Right ventricle myocardium inferior (tissue), 1 donor: ENCODE results near the gene SYCE1L. TPM values are rescaled to one million over a fixed set of nuclear protein-coding genes. Genes with fewer than 3 reads are reported as not detected.
"Not testable (repeated sequence)": the region's sequence is repeated elsewhere in the genome, so short reads cannot be mapped to it uniquely, and the experiment has no call there.

Experiments used
- ATAC-seq: fragments of 200-7000 bp; cut with Tn5 transposase; one replicate; pipeline ENCODE4 v1.9.1; 2020; ENCODE audit warnings: mild to moderate bottlenecking, moderate library complexity
- DNase-seq: peaks from one replicate; pipeline ENCODE4 v3.0.0; 2021; ENCODE audit errors: missing footprints
- intact Hi-C: fragments of 100-400 bp; cut with DNase I; formaldehyde crosslinking; loops from one replicate; pipeline ENCODE4 v1.11.0; 2022
- long read RNA-seq: library from polyadenylated mRNA; unstranded; transcript quantifications from one replicate; pipeline ENCODE4 v2.0.0, GENCODE V29; 2021
- total RNA-seq: library from RNA; stranded (reverse); fragmentation: NEBNext Ultra II Directional; extraction: Animal tissue kit (Norgen Biotek cat#: 25700); gene quantifications from one replicate; pipeline ENCODE4 v1.2.1, GENCODE V29; 2021
- donor health status: DM: no; HTN: yes; CAD: no; lungs with severe emphysema.

The SYCE1L gene, protein sequence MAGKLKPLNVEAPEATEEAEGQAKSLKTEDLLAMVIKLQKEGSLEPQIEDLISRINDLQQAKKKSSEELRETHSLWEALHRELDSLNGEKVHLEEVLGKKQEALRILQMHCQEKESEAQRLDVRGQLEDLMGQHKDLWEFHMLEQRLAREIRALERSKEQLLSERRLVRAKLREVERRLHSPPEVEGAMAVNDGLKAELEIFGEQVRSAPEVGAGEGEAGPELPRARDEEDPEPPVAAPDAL
- not detected for total RNA-seq
- long read RNA-seq, partial matches to known transcripts, result 1 of 3 reads
- long read RNA-seq, other reads (novel, unspliced or antisense), result 2 of 3 reads

DNA sequence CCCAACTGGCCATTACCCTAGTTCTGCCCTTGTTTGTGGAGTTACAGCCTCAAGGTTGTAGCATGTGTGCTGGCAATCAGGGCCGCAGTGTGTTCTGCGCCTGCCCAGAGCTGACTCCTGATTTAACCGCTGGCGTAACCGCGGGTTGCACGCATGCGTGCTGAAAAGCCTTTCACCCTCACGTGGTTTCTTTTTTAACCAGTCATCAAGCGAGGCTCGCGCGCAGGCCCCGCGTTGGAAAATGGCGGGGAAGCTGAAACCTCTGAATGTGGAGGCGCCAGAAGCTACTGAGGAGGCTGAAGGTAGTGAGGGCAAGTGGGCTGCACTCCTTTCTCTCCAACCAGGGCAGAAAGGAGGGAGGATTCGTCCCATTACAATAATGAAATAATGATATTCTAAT lies at the start of gene SYCE1L:
TSS of gene SYCE1L (plus strand) at position 198 of the 400 bp plus-strand sequence. CDS start at position 242, 44 bp downstream.
- intact Hi-C loops, result no loop called here
- ATAC-seq (no peak), DNase-seq (no peak)

DNA sequence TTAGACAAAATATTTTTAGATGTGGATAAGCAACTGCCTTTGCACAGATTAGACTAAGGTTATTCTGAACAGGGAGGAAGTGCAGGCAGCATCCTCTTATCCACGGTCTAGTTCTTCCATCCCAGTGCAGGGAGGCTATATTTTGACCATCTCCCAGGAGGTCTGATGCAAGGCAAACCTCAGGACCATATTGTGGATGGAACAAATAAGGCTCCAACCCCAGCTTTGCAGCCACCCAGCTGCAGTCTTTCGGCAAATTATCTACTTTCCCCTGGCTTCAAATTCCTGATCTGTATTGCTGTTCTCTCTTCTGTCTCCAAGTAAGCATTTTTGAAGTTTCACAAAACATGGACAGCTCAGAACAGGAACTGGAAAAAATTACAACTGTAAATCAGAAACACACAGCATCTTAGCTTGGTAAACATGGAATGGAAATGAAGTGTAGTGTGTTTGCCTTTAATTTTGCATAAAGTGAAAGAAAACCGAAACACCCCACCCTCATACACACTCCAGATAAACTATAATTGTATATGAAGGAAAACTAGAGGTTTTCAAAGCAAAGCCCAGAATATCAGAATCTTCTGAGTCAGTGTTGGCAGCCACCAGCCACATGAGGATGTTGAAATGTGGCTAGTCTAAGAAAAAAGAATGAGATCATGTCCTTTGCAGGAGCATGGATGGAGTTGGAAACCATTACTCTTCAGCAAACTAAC lies 41.7 kb upstream of the SYCE1L start:
- DNase-seq, result no peak
- intact Hi-C loops, result no loop called here
- peak; percentile 75 for ATAC-seq

DNA sequence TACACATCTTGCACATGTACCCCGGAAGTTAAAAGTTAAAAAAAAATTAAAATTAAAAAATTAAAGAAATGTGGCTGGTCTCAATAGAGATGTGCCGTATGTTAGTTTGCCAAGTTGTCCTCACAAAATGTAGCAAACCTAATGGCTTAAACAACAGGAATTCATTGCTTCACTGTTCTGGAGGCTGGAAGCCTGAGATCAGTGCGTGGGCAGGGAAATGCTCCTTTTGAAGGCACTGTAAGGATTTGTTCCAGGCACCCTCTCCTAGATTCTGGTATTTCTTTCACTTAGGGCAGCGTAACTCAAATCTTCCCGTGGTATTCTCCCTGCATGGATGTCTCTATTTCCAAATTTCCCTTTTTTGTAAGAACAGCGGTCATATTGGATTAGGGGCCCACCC lies 40.9 kb upstream of the SYCE1L start:
- intact Hi-C loops, result no loop called here
- no peak for DNase-seq
- ATAC-seq, result peak; percentile 52

DNA sequence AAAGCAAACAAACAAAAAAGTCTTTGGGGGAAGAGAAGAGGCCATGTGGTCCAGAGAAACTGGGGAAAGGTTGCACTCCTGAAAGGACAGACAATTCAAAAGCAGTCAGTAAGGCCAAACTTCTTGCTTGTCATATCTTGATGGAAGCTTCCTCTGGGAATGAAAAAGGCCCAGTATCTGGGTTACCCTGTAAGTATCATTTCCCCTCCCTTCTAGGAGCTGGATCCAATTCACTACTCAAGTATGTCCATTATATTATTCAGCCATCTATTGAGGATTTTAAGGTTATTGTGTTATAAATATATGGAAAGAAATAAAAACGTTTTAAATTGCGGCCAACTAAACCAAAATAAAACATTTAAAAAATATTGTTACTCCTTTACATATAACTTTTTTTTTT lies 34.2 kb upstream of the SYCE1L start:
- ATAC-seq (no peak), DNase-seq (no peak)
- intact Hi-C loops, result no loop called here

DNA sequence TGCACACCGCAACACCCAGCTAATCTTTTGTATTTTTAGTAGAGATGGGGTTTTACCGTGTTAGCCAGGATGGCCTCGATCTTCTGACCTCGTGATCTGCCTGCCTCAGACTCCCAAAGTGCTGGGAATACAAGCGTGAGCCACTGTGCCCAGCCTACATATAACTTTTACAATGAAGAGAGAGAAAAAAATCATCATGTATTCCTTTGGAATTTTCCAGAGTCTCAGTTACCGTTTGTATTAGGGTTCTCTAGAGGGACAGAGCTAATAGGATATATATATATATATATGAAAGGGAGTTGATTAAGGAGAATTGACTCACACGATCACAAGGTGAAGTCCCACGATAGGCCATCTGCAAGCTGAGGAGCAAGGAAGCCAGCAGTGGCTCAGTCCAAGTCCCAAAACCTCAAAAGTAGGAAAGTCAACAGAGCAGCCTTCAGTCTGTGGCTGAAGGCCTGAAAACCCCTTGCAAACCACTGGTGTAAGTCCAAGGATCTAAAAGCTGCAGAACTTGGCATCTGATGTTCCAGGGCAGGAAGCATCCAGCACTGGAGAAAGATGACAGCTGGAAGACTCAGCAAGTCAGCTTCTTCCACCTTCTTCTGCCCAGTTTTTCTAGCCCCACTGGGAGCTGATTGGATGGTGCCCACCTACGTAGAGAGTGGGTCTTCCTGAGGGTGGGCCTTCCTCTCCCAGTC lies 33.5 kb upstream of the SYCE1L start:
- ATAC-seq, DNase-seq, intact Hi-C loops: not testable (repeated sequence)

DNA sequence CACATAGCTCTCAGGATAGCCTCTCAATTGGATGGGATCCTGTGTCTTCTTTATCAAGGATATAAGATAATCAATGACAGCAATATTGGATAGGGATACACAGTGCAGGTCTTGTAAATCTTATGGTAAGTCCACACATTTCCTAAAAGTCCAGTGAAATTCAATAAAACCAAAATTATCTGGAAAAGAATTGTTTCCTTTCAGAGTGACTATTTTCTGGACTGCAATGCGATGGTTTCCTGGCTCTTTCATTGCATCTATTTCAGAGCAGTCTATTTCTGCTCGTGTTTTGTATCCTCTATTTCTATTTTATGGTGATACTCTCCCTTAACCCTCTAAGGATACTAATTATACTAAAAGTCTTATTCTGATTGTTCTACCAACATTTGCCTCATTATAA lies 32.5 kb upstream of the SYCE1L start:
- no peak for ATAC-seq
- intact Hi-C loops, result no loop called here
- no peak for DNase-seq

DNA sequence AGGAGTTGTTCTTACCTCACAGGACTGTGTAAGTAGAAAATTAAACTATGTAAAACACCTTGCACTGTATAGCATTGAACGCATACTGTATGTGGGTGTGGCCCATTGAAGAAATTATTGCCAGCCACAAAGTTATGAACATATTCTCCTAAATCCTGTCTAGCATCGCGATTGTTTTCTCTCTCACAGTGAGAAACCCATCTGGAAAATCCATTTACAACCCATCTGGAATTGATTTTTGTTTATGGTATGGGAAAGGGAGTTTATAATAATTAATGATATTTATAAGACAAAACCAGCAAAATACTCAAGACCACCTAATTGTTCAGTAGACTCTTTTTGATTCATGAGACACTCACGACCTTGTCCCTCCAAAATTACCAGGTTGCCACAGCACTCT lies 30.3 kb upstream of the SYCE1L start:
- intact Hi-C loops, result no loop called here
- DNase-seq, result no peak

DNA sequence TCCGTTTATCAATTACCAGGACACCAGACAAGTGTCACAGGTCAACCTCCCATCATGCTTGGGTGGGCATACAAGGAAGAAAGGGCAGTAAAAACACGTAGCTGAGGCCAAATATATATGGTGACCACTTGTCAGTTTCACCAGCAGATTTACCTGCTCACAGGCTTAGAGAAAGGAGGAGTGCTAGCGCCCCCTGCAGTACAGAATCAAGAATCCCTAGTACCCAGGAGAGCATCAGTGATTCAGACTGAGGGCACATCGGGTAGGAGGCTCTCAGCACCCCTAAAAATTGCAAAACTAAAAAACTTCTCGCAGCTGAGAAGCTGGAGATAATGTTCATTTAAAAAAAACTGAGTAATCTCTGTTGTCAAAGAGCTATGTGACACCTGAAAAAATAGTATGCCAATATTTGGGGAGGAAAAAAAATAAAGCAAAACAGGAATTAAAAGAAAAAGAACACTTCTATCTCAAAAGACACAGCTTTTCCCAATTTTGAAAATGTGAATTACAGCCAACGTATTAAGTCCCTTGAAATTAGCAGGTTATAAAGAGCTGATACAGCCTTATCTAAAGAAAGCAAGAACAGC lies 29.5 kb upstream of the SYCE1L start:
- no peak for ATAC-seq
- intact Hi-C loops, result loop anchor here (10.0 kb wide), 1 partner anchor 895 kb away; the partner anchor contains the start of gene CNTNAP4
- no peak for DNase-seq

More for the DNA sequence above, 30.3 kb upstream of the SYCE1L start:
- ATAC-seq, result no peak

DNA sequence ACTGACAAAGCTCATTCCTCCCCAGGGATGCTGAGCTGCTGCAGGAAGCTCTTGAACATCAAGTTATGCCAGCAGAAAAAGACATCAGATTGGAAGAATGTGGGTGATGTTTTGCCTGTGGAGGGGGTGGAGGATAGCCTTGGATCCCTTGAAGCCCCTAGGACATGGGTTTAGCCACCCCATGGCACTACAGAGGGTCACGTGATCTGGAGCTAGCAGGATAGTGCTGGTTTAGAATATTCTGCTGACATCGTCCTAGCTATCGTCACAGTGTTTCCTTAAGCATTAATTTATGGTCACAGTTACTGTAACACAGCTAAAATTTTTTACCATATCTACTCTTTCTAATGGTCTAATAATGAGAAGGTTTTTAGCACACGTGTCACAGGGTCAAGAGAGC lies 28.4 kb upstream of the SYCE1L start:
- ATAC-seq (no peak), DNase-seq (no peak)
- intact Hi-C loops, result loop anchor here (10.0 kb wide), 1 partner anchor 896 kb away; the partner anchor contains the start of gene CNTNAP4

DNA sequence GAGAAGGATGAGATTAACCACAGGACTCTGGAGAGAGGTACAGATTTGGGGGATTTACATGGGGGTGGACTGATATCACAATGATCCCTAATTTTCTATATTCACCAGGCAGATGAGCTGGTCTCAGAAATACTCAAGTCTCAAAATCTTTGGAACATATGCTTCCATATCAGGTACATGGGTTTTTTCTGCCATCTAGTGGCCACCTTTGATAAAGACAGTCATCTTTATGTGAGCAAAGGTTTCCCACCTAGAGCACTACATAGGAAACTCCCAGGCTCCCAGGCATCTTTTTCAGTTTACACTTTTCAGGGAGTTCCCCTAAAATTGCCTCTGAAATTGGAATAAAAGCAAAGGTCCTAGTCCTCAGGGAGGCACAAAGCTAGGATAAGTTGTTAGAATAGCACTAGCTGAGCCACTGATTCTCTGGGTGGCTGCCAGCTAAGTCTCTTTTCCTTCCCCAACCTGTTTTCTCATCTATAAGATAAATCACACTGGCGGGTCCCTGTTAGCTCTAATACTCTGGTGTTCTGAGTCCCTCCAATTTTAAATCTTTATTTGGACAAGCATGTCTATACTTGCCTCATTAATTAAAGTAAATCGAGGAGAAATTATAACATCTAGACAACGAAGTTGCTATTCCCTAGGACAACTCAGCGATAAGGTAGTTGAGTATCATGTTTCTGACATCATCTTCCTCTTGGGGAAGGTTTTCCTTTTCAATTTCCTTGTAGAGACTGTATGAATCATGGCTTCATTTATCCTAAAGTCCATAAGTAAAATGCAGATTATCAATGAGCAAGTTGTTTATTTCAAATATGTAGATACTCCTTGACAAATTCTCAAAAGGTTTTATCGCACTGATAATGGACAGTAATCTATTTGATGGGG lies 27.2 kb upstream of the SYCE1L start:
- intact Hi-C loops, result loop anchor here (2.0 to 10.0 kb wide), 2 partner anchors 897 to 1383 kb away; partner anchors contain the start of gene CNTNAP4
- DNase-seq, result no peak
- peak; percentile 59 for ATAC-seq

DNA sequence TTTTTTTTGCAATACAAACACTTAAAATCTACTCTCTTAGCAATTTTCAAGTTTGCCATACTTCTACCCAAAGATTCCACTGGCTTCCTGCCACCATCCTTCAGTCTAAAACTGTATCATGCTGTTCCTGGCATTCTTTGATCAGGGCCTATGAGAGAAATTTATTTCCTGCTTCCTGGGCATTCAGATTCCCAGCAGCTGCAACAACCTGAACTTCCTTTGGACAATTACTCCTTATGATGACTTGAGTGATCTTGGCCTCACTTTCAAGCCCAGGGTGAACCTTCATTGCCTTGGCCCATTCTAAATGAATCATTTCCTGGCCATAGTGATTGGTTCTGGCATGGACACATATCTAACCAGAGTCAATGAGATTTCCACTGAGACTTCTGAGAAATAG lies 26.3 kb upstream of the SYCE1L start:
- no peak for DNase-seq
- ATAC-seq, result no peak
- intact Hi-C loops, result loop anchor here (2.0 to 10.0 kb wide), 2 partner anchors 898 to 1384 kb away; partner anchors contain the start of gene CNTNAP4

DNA sequence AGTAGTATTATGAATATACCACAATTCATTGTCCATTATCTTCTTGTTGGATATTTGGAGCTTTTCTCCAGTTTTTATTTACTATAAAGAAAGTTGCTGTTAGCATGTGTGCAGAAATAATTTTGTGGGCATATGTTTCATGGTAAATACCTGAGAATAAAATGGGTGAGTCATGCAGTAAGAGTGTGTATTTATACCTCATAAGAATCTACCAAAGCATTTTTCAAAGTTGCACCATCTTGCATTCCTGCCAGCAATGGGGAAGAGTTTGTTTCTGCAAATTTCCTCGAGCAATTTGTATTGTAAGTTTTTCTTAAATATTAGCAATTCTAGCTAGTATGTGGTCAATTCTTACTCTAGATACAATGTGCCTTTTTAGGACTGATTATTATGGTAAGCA lies 16.1 kb upstream of the SYCE1L start:
- DNase-seq (no peak), ATAC-seq (no peak)
- intact Hi-C loops, result no loop called here

DNA sequence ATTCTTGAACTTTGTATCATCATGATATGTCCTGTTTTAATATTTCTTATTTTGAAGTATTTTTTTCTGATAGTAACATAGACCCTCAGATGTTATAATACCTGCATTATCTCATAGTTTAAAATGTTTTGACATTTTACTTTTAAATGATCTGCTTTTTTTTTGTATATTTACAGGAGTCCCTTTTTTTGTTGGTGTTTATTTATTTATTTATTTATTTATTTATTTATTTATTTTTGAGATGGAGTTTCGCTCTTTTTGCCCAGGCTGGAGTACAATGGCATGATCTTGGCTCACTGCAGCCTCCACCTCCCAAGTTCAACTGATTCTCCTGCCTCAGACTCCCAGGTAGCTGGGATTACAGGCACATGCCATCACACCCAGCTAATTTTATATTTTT lies 12.9 kb upstream of the SYCE1L start:
- intact Hi-C loops, DNase-seq, ATAC-seq: not testable (repeated sequence)

DNA sequence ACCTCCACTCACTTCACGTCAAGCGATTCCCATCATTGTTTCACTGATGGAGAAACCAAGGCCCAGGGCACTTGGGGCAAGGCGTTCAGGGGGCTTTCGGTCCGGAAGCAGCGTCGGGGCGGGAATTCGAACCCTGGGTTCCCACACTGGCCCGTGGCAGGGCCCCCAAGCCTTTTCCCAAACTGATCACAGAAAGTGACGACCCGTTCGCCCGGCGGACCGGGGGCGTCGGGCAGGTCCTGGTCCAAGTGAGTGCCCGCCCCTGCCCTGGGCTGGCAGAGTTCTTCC lies 9.1 kb upstream of the SYCE1L start:
- no peak for DNase-seq
- no peak for ATAC-seq
- intact Hi-C loops, result no loop called here

DNA sequence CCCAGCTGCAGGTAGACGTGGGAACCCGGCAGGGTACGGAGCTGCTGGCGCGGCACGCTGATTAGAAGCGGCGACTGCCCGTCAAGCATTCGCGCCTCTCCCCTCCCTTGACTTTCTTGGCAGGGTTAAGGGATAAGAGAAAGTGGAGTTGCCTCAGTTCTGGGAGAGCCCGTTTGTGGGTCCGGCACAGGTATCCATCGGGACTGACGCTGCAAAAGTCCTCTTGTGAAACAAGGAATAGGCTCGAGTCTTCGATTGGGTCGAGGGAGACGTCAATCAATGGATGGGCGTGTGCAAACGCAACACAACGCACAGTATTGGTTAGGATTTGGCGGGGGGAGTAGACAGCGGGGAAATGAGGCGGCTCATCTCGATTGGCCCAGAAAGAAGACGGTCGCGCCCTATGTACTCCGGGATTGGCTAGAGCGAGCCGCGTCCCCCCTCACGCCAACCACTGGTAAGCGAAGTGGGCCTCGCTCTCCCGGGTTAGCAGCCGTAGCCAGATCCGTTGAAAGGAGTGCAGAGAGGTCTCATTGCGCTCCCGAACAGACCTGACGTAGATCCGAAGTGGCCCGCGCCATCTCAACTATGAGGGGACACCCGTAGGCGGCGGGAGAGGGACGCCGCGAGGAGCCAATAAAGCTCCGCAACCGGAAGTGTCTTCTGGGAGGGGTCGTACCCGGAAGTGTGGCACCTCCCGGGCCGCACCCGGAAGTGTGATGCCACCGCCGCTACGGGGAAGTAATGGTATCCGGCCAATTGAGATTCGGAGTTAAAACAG lies 8.5 kb upstream of the SYCE1L start, which contains the start of gene MON1B:
TSS of gene MON1B (plus strand) at position 713 of the 781 bp plus-strand sequence. CDS start 296 bp downstream, outside the sequence.
- intact Hi-C loops, result no loop called here

DNA sequence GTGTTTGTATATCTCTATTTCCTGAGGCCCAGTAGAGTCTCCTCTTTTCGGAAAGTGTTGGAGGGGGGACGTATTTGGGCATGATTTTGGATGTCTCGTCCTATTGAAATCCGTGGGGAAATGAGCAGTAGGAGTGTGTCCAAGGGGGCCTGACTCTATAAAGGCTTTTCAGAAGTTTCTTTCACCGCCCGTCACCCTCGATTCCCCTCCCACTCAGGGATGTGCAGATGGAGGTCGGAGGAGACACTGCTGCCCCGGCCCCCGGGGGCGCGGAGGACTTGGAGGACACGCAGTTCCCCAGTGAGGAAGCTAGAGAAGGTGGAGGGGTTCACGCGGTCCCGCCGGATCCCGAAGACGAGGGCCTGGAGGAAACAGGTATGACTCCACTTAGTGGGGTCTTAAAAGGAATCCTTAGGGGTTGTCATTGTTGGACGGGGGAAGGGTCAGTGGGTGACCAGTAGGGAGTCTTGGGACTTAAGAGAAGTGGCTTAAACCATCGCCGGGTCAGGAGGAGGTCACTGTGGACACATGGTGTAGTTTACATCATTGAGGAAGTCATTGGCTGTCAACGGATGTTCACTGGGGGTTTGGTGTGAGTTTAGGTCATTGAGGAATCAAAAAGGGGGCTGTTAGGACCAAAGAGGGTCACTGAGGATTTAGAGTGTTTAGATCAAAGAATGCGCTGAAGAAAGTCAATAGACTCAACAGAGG lies 7.8 kb upstream of the SYCE1L start:
- intact Hi-C loops, result no loop called here
- peak; percentile 77 for DNase-seq
- ATAC-seq, result no peak

More for the DNA sequence above, 8.5 kb upstream of the SYCE1L start, which contains the start of gene MON1B:
- ATAC-seq, result peak; percentile 100
- DNase-seq, result peak; percentile 99

DNA sequence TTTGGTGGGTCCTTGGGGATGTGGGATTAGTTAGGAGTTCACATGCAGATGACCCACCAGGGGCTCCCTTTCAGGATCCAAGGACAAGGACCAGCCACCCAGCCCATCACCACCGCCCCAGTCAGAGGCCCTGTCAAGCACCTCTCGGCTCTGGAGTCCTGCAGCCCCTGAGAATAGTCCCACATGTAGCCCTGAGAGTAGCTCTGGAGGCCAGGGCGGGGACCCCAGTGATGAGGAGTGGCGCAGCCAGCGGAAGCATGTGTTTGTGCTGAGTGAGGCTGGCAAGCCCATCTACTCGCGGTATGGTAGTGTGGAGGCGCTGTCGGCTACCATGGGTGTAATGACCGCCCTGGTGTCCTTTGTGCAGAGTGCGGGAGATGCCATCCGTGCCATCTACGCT lies 5.8 kb upstream of the SYCE1L start:
- no peak for DNase-seq
- ATAC-seq, result no peak
- intact Hi-C loops, result no loop called here
